HG02840 (cell line): ENCODE data around the gene CENPP.

ENCODE experiments used
- ATAC-seq: cut with Tn5 transposase; IDR thresholded peaks from one replicate; pipeline ENCODE4 v1.9.1; 2021; ENCODE audit warnings: mild to moderate bottlenecking, moderate library complexity, moderate number of reproducible peaks; ENCODE audit not compliant: unreplicated experiment, low FRiP score

The CENPP gene

DNA sequence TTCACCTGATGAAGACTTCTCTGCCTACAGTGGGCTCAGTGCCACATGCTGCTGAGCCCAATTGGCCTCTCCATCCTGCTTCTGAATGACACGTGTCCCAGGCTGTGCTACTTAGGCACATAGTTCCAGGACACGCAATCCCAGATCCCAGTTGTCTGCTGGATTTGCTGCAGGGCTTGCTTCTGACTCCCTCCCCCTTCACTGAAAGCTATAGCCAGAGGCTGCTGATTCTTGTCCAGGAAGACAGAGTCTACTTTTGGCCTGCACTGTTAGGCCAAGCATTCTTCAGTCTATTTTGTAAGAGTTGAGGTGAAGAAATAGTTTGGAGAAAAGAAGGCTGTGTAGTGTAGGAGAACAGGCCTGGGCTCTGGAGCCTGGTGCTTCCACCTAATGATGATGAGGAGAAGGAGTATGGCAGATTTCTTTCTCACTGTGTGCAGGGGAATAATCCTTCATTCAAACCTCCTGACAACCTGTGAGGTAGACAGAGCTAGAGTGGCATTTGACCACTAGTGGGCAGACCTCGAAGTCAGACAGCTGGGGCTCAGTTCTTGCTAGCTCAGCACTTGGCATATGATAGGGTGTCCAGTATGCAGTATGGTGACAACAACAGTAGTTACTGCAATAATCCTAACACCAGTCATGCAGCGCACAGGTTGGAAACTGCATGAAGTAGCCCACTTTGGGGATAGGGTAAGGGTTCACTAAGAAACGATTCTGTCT, 176.1 kb downstream of the CENPP start:
- no peak for ATAC-seq

DNA sequence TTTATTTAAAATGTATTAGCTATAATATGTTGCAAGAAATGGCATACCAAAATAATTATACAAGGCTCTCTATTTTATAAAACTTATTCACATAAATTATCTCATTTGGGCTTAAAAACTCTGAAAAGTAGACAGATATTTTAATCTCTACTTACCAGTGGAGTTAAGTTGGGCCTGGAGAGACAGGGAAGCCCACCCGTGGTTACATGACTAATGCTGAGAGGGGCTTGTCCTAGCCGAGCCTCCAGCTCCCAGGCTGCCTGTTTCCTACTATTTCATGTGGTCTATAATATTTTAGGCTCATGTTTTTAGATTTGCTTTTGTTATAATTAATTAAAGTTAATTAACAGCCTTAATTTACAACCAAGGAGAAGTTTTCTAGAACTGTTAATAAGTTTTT, 177.4 kb downstream of the CENPP start:
- no peak for ATAC-seq

DNA sequence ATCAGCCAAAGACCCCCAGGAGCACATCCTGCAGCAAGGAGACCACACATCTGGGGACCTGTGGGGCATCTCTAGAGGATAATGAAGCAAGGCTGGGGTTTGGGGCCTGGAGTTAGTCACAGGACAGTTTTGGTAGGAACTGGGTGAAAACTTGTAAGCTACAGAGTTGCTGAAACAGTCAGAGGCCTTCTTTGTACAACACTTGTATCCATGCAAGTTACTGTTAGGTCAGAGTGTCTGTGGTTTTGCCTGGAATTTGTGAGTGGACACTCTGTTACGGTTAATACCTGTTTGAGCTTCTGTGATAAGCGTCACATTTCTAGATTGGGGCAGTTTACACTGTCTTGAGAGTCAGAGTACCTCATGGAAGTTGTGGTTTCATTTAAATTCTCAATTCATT, 179.1 kb downstream of the CENPP start:
- ATAC-seq: no peak

DNA sequence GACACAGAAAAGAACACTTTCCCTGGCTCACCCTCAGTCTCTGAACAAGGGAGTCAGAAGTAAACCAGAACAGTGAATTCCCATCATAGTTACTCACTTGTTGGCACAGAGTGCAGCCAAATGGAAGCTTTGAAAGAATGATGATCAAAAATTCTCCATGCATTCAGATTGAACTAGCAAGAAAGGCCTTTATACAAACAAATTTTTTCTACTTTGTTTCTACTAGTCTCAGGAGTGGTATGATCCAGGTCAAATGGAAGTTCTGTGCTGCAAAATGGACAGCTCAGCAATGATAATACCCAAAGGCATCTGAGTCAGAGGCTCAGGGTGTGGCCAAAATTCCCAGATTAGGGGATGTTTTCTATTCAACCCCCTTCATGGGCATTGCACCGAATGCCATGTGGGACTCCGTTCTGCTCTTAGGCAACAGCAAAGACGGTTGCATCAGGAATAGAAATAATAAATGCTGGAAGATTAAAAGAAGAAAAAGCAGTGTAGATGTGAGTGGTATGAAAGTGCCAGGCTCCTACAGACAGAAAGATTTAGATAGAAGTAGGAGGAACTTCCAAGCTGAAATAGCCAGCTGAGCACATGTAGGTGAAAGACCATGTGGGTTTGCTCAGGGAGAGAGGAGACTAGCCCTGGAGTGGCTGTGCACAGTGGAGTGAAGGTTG, 180.6 kb downstream of the CENPP start:
- no peak for ATAC-seq

DNA sequence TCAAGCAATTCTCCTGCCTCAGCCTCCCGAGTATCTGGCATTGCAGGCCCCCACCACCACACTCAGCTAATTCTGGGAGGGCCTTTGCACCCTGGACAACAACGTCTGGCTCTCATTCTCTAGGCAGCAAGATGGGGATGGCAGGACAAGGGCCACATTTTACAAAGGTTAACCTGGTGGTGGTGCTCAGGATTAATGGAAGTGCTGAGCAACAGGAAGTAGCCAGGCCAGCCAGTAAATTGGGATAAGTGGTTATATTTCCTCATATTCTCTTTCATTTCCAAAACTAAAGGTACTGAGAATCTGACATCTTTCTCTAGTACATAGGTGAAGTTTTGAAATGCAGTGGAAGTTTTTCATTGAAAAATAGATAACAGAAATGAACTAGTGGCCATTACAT, 181.3 kb downstream of the CENPP start:
- no peak for ATAC-seq

DNA sequence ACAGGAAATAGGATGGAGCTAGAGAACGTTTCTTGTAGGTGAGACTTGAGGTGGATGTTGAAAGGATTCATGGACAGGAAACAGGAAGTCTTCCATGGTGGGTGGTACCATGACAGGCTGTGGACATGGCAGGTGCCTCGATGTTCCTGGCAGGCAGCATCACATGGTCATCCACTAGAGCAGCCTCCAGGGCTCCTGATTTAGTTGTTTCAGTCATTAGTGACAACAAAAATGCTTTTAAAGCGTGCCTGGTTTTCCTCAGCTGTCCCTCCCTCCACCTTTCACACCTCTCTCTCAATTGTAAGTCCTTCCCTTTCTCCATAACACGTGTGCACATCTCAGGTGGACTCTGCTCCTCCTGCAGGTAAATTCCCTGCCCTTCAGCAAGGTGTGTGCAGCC, 181.7 kb downstream of the CENPP start:
- no peak for ATAC-seq

DNA sequence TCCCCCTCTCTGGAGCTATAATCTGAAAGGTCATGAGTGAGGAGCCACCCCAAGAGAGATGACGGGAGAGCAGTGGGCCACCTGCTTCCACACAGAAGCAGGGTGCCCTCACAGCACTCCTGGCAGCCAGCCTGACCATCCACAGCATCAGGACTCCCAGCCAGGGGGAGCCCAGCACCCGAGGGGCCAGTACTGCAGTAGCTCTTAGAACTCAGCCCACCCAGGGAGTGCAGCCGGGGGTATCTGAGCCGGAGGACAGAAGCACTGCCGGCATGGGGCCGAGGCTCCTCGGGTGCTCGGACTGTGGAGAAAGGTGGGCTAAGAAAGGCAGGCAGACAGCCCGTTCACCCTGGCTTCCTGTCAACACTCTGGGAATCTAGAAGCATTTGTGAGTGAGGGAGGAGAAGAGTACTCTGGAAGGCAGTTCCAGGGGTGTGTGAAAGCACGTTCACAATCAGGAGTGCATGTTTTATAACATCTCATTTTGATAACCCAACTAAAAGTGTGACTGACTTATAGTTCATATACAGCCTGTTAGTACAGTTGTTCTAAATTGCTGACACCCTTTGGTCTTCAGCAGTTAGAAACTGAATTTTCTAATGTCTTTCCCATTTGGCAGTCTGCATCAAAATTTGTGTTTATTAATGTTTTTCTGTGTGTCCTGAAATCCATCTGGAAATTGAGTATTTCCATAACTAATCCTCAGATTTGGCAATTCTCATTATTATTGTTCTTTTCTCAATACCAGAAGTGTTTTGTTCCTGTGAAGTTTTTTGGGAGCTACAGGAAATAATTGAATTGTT, 182.5 kb downstream of the CENPP start:
- ATAC-seq: no peak

DNA sequence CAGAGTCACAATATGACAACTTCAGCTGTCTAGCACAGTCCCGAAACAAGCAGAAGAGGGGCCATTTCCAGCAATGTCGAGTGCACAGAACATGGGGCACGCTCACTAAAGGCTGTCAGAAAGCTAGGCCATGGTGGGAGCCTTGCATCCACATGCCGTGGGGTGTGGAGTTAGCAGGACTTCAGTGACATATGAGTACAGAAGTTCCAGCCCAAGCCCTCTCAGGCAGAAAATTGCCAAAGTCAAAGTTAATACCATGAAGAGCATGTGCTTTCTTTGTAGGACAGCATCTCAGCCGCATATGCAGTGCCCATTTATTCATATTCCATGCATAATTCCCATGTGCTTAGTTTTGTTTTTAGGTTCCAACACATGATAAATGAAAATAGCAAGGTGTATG, 183.3 kb downstream of the CENPP start:
- no peak for ATAC-seq

DNA sequence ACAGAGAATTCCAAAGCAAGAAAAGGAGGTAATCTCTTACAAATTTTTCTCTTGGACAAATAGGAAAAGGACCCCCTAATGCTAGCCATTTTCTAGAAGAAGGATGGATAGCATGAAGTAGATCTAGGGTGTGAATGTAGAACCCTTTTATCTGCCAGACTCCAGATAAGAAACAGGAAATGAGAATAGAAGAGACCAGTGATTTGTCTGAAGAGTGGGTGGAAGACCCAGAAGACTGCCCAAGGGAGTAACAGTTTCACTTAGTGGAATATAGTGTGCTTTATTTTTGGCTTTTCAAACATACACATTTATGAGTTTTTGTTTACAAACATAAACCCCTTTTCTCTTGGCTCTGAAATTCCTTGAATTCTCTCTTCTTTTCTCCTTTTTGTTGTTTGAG, 185.0 kb downstream of the CENPP start:
- ATAC-seq: no peak

DNA sequence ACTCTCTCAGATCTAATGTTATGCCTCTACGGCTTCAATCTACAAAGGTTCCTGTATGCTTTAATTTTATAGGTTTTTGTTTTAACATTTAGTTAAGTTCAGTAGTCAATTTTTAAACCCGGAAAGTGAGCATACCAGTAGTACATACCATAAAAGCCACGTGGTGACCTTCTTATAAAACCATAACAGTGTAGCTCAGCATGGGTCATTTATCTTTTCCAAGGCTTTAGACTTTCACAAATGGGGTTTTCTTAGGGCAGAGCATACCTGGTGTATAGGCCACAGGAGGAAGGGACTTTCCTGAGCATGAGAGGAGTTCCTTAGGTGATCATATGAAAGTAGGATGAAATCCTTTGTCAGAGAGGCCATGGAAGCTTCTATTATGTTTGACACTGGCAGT, 186.9 kb downstream of the CENPP start:
- no peak for ATAC-seq

DNA sequence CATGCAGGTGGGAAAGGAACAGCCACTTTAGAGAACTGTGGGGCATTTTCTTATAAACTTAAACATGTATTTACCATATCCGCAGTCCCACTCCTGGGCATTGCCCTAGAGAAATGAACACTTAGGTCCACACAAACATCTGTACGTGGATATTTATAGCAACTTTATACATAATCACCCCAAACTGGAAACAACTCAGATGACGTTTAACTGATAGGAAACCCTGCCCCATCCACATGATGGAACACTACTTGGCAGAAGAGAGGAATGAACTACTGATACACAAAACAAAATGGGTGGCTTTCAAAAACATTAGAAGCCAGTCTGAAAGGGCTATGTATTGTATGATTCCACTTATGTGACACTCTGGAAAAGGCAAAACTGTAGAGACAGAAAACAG, 187.6 kb downstream of the CENPP start:
- no peak for ATAC-seq

DNA sequence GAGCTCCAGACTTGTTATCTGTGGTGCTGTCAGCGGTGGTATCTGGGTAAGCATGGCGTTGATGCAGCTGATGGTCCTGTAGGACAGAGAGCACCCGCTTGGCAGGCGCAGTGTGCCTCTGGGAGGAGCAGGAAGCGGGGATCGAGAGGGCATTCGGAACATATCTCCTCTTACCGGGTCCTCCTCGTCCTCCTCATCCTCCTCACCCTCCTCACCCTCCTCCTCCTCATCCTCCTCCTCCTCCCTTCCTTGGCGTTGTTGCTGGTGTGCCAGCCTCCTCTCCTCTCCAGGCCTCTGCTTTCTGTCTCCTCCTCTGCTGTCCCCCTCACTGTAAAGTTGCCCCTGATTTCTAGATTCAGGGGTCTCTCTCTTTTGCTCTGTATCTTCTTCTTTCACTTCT, 188.9 kb downstream of the CENPP start:
- ATAC-seq: no peak

DNA sequence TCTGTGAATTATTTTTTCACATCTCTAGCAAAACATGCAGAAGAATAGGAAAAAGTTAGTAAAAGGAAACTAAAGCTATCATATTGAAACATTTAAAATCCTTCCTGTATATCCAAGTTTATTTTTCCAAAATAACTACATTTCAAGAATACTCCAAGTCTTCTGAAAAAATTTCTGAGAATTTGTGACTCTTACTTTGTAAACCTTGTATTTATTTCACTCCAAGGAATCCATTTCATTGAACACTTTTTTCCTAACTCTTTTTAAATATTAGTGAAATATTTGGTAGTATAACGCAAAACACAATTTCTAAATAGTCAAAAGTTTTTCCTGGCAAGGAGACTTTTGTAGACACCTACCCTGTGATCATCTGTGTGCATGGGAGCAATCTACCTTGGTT, 190.8 kb downstream of the CENPP start:
- ATAC-seq: no peak

DNA sequence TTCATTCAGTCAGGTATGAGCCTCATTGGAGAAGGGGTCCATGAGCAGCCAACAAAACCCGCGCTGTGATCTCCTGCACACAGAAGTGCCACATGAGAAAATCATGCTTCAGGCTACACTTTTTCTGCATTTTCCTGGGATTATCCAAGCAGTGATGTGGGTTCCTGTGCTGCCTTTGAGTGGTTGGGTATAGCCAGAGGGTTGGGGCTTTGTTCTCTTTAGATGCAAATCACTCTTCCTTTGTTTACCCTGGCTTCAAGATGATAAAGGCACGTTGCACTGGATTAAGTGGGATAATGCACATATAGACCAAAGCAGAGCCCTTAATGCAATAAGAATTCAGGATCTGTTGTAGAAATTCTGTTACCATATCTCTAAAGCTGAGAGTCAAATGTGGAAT, 191.3 kb downstream of the CENPP start:
- no peak for ATAC-seq

DNA sequence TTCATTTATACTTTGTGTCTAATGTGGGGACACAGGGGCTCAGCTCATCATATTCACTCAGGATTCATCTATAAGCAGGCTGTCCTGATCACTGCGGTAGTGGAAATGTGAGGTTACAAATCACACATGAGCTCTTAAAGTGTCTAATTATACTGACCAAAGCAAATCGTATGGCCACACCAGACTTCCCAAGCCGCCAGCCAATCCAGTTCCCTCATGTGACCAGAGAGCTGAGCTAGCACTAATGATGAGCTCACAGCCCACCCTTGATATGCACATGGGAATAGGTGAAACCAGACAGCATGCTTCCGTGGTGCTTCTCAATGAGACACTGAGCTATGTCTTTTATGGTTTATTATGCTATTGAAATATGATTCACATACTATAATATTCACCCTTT, 192.4 kb downstream of the CENPP start:
- no peak for ATAC-seq

DNA sequence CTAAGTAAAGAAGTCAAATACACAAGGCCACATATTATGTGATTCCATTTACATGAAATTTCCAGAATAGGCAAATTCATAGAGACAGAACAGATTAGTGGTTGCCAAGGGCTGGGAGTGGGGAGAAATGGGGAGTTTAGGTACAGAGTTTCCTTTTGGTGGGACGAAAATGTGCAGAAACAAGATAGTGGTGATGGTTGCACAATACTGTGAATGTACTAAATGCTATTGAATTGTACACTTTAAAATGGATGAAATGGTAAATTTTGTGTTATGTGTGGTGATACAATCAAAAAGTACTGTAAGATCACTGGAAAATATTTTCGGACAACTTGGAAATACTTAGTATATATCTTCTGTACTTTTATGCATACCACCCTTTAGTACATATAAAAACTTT, 195.1 kb downstream of the CENPP start:
- no peak for ATAC-seq

DNA sequence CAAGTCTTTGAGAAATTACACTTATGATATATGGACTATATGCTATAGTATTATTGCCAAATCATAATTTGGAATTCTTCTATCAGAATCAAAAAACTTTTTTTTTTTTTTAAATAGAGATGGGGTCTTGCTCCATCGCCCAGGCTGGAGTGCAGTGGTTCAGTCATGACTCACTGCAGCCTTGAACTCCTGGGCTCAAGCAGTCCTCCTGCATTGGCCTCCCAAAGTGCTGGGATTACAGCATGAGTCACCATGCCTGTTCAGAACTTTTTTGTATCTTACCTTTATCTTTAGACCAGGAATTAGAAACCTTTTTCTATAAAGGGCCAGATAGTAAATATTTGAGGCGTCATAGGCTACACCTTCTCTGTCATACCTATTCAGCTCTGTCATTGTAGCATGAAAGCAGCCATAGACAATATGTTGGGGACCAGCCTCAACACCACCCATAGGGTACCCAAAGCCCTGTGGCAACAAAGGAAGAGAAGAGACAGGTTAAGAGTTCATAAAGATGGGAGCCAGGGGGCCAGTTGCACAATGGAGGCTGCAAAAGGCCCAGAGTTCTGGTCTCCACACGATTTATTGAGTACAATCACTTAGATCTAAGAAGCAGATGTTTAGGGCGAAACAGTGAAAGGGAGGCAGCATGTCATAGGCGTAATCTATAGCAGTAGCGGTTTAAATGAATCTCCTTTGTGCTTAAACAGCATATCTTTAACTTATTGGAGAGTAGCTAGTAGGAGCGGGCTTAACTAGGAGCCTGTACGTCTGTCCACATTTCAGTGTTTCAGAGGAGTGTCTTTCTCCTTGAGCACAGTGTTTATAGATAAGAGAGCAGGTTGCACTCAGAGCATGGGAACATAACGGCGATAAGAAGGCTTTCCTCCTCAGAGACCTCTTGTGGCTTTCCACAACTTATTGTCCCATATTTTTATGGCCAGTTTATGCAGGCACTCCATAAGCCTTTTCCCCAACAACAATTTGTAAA, 197.5 kb downstream of the CENPP start:
- ATAC-seq: no peak

DNA sequence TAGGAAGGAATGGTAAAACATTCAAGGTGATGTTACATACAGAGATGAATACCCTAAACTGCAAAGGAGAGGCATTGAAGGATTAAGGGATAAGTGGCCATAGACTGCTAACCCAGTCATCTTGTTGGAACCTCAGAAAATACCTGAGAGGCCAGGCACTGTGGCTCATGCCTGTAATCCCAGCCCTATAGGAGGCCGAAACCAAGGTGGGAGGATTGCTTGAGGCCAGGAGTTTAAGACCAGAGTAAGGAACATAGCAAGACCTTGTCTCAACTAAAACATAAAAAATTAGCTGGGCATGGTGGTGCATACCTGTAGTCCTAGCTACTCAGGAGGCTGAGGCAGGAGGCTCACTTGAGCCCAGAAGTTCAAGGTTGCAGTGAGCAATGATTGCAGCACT, 199.1 kb downstream of the CENPP start:
- no peak for ATAC-seq

DNA sequence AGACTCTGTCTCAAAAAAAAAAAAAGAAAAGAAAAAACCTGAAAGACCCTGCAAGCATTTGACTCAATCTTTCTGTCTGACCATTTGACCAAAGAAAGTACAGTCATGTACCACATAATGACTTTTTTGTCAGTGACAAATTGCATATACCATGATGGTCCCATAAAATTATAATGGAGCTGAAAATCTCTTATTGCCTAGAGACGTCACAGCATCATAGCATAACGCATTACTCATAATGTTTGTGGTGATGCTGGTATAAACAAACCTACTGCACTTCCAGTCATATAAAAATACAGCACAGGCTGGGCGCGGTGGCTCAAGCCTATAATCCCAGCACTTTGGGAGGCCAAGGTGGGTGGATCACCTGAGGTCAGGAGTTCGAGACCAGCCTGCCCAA, 199.6 kb downstream of the CENPP start:
- ATAC-seq: no peak

DNA sequence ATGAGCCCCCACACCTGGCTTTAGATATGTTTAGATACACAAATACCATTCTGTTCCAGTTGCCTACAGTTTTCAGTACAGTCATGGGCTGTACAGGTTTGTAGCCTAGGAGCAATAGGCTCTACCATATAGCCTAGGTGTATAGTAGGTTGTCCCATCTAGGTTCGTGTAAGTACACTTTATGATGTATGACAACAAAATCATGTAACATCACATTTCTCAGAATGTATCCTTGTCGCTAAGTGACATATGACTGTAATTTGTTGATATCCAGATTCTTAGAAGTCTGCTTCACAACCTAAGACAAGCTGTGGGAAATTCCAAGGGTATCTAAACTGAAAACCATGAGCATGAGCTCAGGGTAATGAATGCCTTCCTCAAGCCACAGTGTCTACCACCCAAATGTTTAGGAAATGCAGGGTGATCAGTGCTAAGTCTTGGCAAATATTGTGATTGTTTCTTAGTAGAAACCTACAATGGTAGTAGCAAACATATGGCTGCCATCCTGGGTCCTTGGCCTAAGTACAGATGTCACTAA, 201.6 kb downstream of the CENPP start:
- no peak for ATAC-seq
